Uterus (tissue), 2 donors: ENCODE data around the gene ANKS4B.

Source experiments
- CTCF ChIP-seq, 4 experiments: fragments of 200-600 bp in 2 of 4; fragments of 450-650 bp in 2 of 4; sonication (generic) in 2 of 4; IDR thresholded peaks; one replicate each; pipeline ENCODE4 v1.5.1; 2016 to 2019; ENCODE audit warnings: antibody characterized with exemption in 4 of 4, mild to moderate bottlenecking in 2 of 4, moderate library complexity in 1 of 4
- POLR2A ChIP-seq, 2 donors: fragments of 450-650 bp; IDR thresholded peaks; one replicate each; pipeline ENCODE4 v1.6.1; 2016; ENCODE audit warnings: antibody characterized with exemption in 2 of 2, mild to moderate bottlenecking in 1 of 2, moderate library complexity in 1 of 2

GRCh38 chr16:21263640-21264570, 30.4 kb downstream of the ANKS4B start:
- TF ChIP-seq CTCF (IDR thresholded peaks at IDR 0.05) = no peak
- no peak for TF ChIP-seq POLR2A (IDR thresholded peaks at IDR 0.05)
